ENCODE measurements around the gene CRYBG1.
"Not testable (repeated sequence)": the region's sequence is repeated elsewhere in the genome, so short reads cannot be mapped to it uniquely, and the experiment has no call there.

Gene CRYBG1

DNA sequence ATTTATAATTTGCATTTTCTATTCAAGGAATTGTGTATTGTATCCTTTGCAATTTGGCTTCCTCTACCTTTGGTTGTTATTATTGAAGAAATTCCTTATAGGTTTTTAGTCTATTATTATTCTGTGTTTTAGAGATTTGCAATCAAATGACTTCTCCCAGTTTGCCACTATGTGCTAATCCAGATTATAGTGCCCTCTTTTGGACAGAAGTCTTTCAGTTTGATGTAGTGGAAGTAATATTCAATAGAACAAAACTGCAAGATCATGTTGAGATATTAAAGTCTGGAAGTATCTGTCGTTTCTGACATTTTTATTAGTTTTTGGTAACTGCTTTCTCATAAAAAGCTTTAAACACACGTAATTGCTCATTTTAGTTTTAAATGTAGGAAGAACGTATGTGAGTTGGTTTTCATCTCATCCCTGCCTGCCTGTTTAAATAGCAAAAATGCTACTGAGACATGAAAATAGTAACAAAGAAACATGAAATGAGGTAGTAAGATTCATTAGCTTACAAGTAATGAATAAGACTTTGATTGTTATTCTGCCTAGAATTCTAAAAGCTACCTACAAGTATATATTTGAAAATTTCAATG, 195.9 kb downstream of the CRYBG1 start:
- DNase-seq = no peak

- DNase-seq = no peak
Measured at GRCh38 chr6:106557837-106558236, 197.3 kb downstream of the CRYBG1 start.

DNA sequence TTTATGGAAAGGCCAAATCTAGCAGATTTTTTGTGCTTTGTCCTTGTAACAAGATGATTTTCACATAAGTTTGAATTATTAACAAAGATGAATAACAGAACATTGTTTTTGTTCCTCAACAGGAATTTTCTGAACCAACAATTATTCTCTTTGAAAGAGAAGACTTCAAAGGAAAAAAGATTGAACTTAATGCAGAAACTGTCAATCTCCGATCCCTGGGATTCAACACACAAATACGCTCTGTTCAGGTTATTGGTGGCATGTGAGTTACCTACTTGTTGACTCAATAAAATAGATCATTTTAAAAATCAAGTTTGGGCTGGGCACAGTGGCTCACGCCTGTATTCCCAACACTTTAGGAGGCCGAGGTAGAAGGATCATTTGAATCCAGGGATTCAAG, 197.8 kb downstream of the CRYBG1 start:
- no peak for DNase-seq

DNA sequence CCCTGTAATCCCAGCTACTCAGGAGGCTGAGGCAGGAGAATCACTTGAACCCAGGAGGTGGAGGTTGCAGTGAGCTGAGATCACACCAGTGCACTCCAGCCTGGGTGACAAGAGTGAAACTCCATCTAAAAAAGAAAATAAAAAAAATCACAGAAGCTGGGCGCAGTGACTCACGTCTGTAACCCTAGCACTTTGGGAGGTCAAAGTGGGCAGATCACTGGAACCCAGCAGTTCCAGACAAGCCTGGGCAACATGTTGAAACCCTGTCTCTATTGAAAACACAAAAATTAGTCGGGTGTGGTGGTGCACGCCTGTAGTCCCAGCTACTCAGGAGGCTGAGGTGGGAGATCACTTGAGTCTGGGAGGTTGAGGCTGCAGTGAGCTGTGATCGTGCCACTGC, 199.1 kb downstream of the CRYBG1 start:
- not testable (repeated sequence) for DNase-seq

DNA sequence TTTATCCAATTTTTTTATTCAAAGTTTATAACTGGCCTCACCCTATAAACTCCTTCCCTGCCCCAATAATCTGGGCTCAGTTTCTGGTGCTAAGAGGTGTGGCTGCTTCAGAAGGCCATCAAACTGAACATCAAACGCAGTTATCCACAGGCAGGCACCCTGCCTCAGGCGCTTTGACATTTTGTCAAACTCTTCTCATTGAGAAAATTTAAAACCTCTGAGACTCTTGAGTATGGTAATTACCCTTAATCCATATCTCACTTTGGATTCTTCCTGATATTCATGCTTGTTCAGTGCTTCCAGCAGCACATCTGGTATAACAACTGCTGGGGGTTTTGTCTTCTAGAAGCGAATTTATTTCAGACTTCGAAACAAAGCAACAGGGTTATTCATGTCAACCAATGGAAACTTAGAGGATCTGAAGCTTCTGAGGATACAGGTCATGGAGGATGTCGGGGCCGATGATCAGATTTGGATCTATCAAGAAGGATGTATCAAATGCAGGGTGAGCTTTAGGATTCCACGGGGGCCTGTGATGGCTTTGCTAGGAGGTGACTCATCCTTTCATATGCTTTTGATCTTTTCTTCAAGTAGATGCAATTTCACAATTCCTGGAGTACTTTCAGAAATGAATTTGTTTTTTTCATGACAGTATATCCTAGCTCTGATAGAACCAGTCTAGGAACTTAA, 200.6 kb downstream of the CRYBG1 start:
- no peak for DNase-seq

- no peak for DNase-seq
Measured at GRCh38 chr6:106561686-106562405, 201.3 kb downstream of the CRYBG1 start.

GRCh38 chr6:106563614-106564013, 203.1 kb downstream of the CRYBG1 start:
- no peak for DNase-seq

- DNase-seq = no peak
Measured at GRCh38 chr6:106564476-106564875, 204.0 kb downstream of the CRYBG1 start.

- no peak for DNase-seq
Measured at GRCh38 chr6:106568530-106568929, 208.0 kb downstream of the CRYBG1 start.

- no peak for DNase-seq
Measured at GRCh38 chr6:106569428-106569827, 208.9 kb downstream of the CRYBG1 start.

DNA sequence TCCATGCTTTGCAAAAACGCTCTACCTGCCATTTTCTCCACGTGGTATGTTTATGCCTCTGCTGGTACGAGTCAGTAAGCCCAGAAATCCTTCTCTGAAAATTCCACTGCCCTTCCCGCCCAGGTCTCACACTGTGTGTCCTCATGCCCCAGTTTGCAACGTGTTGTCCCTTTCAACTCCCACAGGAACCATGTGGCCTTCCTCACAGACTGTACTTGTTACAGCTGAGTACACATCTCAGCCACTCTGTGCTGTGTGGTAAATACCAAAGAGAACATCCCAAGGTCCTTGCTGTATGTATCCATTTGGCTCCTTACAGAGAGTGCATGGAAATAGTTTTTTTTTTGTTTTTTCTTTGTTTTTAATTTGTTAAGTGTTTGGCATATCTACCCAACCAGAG, 211.9 kb downstream of the CRYBG1 start:
- no peak for DNase-seq

DNA sequence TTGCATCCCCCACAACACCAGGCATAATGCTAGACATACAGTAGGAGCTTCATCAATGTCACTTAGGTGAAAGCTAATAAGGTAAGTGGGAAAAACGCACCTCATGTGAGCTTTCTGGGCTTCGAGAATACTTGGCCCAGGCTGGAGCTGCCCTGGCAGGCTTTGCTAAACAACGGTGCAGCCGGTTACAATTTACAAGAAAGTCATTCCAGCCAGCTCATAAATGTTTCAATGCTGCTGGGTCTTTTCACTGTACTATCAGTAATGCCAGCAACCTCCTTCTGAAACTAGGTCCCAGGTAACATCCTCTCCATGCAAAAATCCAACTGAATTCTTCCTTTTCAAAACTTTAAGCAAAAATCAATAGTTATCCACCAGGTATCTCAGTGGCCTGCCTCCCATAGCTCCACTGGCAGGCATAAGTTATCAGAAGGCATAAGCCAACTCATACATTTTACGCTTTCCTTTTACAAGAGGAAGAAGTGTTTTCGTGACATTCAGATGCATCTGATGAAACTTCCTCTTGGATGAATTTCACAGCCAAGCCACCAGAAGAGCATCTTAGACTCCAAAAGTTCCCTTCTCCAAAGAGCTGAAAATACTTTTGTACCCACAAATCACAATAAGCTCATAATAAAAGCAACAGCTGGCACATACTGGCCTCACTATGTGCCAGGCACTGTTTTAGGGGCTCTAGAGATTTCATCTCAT, 212.5 kb downstream of the CRYBG1 start:
- DNase-seq = no peak

GRCh38 chr6:106574741-106575458, 214.4 kb downstream of the CRYBG1 start:
- DNase-seq = no peak

DNA sequence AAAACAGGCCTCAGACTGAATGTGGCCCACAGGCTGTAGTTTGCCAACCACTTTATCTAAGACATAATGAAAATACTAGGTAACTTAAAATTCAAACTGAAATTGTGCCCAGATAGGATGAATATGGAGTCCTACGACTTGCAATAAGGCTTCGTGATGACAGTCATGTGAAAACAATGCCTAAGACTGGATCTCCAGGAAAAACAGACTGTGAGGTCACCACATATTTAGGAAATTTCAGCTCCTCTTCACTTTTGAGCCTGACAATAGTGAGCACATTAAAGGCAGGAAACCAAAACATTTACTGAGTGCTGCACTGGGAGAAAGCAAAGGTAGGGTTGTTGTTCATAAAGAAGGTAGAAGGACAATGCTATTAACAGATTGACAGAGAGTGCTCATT, 218.8 kb downstream of the CRYBG1 start:
- DNase-seq = no peak

DNA sequence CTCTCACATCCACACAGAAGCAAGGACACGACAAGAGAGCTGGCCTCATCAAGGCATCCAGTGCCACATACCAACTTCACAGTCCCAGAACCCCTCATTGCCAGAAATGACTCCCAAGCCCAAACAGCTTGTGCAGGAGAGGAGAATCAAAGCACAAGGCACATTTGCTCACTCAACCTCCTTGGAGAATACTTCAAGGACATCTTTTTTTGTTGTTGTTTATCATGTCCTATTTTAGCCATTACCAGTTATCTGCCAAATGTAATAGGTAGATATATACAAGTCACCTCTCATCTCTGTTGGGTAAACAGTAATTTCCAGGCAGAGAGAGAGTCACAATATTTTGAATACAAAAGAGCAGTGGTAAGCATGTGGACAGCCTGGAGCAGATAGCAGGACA, 221.0 kb downstream of the CRYBG1 start:
- DNase-seq = no peak

GRCh38 chr6:106586815-106587415, 226.4 kb downstream of the CRYBG1 start:
- no peak for DNase-seq

DNA sequence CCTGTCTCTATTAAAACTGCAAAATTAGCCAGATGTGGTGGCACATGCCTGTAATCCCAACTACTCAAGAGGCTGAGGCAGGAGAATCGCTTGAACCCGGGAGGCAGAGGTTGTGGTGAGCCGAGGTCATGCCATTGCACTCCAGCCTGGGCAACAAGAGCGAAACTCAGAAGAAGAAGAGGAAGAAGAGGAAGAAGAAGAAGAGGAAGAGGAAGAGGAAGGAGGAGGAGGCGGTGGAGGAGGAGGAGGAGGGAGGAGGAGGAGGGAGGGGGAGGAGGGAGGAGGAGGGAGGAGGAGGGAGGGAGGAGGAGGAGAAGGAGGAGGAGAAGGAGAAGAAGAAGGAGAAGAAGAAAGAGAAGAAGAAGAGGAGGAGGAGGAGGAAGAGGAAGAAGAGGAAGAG, 228.4 kb downstream of the CRYBG1 start:
- not testable (repeated sequence) for DNase-seq

DNA sequence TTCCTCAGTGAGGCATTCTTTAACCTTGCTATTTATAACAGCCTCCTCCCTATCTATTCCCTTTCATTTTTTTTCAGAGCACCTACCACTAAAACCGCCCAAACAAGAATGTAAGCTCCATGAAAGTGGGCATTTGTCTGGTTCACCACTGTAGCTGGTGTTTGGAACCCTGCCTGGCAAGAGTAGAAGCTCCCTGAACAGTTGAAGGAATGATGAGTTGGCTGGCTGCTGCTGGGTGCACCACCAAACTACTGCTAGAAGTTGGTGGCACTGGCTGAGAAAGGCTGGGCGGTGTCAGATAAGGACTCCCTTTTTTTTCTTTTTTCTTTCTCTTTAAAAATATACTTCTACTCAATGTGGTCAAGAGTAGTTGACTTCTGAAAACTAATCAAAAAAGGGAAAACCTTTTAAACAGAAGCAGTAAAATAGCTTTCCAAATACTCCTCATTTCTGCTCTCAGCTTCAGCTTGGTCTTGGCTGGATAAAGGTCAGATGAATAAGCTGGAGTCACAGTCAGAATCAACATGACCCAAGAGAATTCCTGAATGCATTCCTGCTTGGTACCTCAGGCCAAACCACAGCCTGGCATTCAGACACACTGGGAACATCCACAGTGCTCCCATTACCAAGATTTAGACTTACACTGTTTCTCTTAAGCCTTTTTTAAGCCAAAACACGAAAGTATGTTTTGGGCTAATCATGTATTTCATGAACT, 230.8 kb downstream of the CRYBG1 start:
- no peak for DNase-seq

GRCh38 chr6:106599440-106599839, 238.9 kb downstream of the CRYBG1 start:
- DNase-seq = no peak

DNA sequence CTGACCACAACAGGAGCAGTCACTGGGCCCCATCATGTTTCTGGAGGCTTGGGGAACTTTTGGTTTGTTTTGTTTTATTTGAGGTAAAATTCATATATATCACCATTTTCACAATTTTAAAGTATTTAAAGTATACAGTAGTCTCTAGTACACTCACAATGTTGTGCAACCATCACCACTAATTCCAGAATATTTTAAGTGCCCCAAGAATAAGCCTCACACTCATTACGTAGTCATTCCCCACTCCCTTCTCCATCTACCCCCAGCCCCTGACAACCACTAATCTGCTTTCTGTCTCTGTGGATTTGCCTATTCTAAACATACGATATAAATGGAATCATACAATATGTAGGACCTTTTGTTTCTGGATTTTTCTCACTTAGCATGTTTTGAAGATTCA, 239.8 kb downstream of the CRYBG1 start:
- DNase-seq = no peak

DNA sequence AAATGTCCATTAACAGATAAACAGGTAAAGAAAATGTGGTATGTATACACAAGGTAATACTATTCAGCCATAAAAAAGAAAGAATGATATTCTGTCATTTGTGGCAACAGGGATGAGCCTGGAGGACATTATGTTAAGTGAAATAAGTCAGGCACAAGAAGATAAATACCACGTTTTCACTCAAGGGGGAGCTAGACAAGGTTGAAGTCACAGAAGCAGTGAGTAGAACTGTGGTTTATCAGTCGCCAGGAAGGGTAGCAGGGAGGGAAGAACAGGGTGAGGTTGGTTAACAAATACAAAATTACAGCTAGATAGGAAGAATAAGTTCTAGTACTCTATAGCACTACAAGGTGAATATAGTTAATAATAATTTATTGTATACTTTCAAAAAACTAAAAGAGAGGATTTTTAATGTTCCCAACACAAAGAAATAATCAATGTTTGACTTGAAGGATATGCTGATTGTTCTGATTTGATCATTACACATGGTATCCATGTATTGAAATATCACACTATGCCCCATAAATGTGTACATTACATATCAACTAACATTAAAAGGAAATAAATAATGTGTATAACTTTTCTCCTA, 247.7 kb downstream of the CRYBG1 start:
- peak in 1 of 2 donors; percentile 22 for DNase-seq

Data from activated CD4-positive, alpha-beta T cell treated with anti-CD3 and anti-CD28 coated beads for 4 hours (primary cell).